Activated CD8-positive, alpha-beta T cell treated with anti-CD3 and anti-CD28 coated beads, Interleukin-2, amount 10 ng/mL, durations not matched to agents 7 days and 5 days (primary cell): ENCODE data around the gene RBM5. TPM values are rescaled to one million over a fixed set of nuclear protein-coding genes. Genes with fewer than 3 reads are reported as not detected.

ENCODE experiments used
- ATAC-seq: fragments of 150-1000 bp; cut with Tn5 transposase; one replicate; pipeline ENCODE4 v1.10.0; 2021; ENCODE audit warnings: moderate library complexity
- CTCF ChIA-PET: fragments of 350-600 bp; sonication (Branson Sonifier 250); formaldehyde crosslinking; loops from one replicate; lab custom pipeline; 2021; ENCODE audit warnings: antibody characterized with exemption; lab: Charles Lee
- POLR2A ChIA-PET: fragments of 350-600 bp; sonication (Branson Sonifier 250); formaldehyde crosslinking; loops from one replicate; lab custom pipeline; 2021; ENCODE audit warnings: antibody characterized with exemption; lab: Charles Lee
- DNase-seq: peaks from one replicate; pipeline ENCODE4 v3.0.0-alpha.2; 2020
- H3K27ac Mint-ChIP-seq: one replicate; pipeline ENCODE4 v1.8.0; 2021; ENCODE audit warnings: mild to moderate bottlenecking, mixed read lengths
- H3K27me3 Mint-ChIP-seq: one replicate; pipeline ENCODE4 v1.8.0; 2021; ENCODE audit warnings: low read depth, mixed read lengths
- H3K36me3 Mint-ChIP-seq: one replicate; pipeline ENCODE4 v1.8.0; 2021; ENCODE audit warnings: low read depth, mixed read lengths
- H3K4me1 Mint-ChIP-seq: one replicate; pipeline ENCODE4 v1.8.0; 2021; ENCODE audit warnings: low read depth, mixed read lengths
- H3K4me3 Mint-ChIP-seq: one replicate; pipeline ENCODE4 v1.8.0; 2021; ENCODE audit warnings: mild to moderate bottlenecking, mixed read lengths
- H3K9me3 Mint-ChIP-seq: one replicate; pipeline ENCODE4 v1.8.0; 2022; ENCODE audit warnings: mixed read lengths; ENCODE audit not compliant: insufficient read depth
- total RNA-seq, 2 experiments: library from RNA; stranded (reverse); gene quantifications; one replicate each; pipeline ENCODE4 v1.2.3, GENCODE V29; 2021

Gene RBM5
- total RNA-seq, 2 experiments from 2014 or later: 180 to 185 TPM

DNA sequence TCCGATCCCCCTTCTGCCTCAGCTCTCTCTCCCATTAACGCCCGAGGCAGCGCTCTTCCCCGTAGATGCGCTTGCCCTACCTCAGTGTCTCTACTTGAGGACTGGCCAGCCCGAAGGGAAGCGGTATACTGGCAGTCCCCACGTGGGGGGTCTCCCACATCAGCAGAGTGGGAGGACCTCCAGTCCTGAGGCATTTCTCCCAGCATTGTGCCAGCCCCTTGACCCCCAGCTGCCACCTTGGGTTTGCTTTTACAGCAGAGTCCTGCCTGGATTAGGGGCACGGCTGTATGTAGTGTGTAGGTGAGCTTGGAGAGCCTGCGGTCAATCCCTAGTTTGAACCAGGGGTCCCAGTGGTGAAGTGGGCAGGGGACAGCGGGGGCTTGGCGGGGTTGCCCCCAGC lies 67.2 kb downstream of the RBM5 start:
- ChIA-PET CTCF (interaction anchor here (1.6 kb wide), 1 partner anchor 36 kb away, joined by 4 read pairs; no protein-coding TSS in a partner anchor), POLR2A (interaction anchor here (1.1 to 1.4 kb wide), 2 partner anchors 9 to 17 kb away, joined by 4 read pairs; no protein-coding TSS in a partner anchor)
- Mint-ChIP-seq H3K27ac (no peak overlapping the region), H3K4me3 (peak overlapping the region; percentile 56), H3K27me3 (peaks cover 38% of the 10 kb centered on the region), H3K4me1 (peaks cover 5% of the 10 kb centered on the region), H3K36me3 (no peaks in the 10 kb centered on the region), H3K9me3 (no peaks in the 10 kb centered on the region)
- no peak for ATAC-seq
- no peak for DNase-seq

DNA sequence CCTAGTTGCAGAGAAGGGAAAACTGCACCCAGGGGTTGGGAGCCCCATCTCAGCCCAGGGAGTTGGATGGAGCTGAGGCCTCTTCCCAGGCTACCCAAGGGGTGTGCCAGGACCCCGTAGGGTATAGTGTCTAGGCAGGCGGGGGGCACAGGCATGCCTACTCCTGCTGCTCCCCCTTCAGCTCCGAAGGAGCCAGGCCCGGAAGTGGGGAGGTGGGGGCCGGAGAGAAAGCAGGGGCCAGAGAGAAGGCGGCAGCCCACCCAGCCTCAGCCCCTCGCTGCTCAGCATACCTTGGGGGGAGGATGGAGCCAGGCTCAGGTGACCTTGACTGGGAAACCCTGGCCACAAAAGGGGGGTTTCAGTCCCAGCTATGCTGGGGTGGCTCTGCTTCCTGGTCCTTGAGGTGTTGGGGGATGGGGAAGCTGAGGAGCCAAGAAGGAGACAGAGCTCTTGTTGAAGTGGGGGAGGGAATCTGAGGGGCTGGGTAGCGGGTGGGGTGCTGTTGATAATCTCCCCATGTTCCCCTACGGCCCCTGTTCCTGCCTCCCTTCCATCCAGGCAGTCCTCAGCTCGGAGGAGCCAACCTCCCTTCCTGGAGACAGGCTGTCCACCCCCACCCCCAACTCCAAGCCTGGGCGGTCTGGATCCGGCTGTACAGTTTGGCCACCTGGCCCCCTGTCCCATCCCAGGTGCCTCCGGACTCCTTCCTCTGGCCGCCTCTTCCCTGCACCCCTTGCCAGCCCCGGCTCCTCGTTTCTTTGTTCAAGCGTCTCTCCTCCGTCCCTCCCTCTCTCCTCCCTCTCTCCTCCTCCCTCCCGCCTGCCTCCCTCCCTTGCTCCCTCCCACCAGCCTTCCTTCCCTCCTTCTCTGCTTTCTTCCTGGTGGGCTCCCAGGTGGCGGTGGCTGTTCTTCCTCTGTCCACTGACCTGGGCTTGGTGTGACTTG lies 68.1 kb downstream of the RBM5 start:
- Mint-ChIP-seq H3K9me3 (no peaks in the 10 kb centered on the region), H3K4me1 (peaks cover 5% of the 10 kb centered on the region), H3K4me3 (no peak overlapping the region), H3K27ac (no peak overlapping the region), H3K27me3 (peaks cover 38% of the 10 kb centered on the region), H3K36me3 (no peaks in the 10 kb centered on the region)
- DNase-seq (no peak), ATAC-seq (no peak)
- ChIA-PET CTCF (interaction anchor here (1.6 kb wide), 1 partner anchor 35 kb away, joined by 4 read pairs; no protein-coding TSS in a partner anchor), POLR2A (interaction anchor here (1.1 to 1.4 kb wide), 2 partner anchors 8 to 16 kb away, joined by 4 read pairs; no protein-coding TSS in a partner anchor)

DNA sequence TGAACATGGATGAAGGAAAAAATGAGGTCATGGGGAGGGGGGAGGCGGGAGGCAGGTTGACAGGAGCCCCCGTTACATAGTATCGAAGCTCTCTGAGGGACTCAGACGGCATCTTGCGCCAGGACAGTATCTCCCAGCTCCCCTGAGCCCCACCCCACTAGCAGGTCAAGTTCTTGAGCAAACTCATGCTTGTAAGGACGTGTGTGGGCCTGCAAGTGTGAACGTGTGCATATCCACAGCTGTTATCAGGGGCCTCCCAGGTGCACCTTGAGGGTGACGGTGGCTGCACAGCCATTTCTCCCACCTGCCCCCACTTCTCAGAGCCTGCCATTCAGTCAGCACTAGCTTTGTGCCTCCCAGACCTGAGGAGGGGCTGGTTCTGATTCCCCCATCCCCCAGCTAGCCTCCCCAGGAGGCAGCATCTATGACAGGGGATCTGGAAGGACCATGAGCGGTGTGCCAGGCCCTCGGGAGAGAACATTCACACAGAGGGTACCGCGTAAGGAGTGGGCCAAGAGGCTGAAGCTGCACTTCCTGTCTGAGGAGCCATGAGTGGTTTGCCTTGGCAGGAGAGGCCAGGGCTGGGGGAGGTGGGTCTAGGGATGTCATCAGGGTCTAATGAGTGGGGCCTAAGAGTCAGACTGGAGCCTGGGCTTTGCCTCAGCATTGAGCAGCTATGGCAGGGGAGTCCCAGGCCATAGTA lies 69.3 kb downstream of the RBM5 start:
- ATAC-seq: no peak
- no peak for DNase-seq
- peaks cover 36% of the 10 kb centered on the region for H3K27me3 Mint-ChIP-seq
- H3K4me1 Mint-ChIP-seq: peaks cover 5% of the 10 kb centered on the region
- no peak overlapping the region for H3K4me3 Mint-ChIP-seq
- H3K9me3 Mint-ChIP-seq: no peaks in the 10 kb centered on the region
- H3K36me3 Mint-ChIP-seq: no peaks in the 10 kb centered on the region
- POLR2A ChIA-PET: no interaction called here
- no peak overlapping the region for H3K27ac Mint-ChIP-seq
- CTCF ChIA-PET: no interaction called here

DNA sequence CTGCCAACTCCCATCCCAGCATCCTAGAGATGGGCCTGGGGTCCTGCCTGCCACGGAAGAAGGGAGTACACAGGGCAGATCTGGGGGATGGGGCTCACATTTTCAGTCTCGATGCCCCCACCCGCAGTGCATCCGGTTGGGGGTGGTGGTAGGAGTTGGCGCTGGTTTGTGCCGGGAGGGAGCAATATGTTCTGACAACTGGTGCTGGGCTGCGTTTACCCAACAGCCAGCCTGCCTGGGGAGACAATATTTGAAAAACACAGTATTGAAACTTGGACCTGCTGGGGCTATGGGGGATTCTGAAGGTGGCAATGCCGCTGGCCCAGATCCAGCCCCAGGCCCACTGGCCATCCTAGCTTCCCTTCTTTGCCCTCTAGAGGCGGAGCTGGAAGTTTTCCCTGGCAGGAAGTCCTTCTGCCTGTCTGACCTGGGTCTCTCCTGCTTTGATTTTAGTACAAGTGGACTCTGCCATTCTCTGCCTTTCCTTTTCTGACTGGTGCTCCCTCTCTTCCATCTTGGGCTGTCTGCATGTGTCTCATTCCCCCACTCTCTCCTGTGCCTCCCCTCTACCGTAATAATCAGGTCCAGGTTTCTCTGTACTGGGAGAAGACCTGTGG lies 69.9 kb downstream of the RBM5 start:
- Mint-ChIP-seq H3K9me3 (no peaks in the 10 kb centered on the region), H3K27me3 (peaks cover 30% of the 10 kb centered on the region), H3K4me3 (no peak overlapping the region), H3K36me3 (no peaks in the 10 kb centered on the region), H3K4me1 (peaks cover 5% of the 10 kb centered on the region), H3K27ac (no peak overlapping the region)
- ChIA-PET CTCF (no interaction called here), POLR2A (no interaction called here)
- ATAC-seq (no peak), DNase-seq (no peak)

DNA sequence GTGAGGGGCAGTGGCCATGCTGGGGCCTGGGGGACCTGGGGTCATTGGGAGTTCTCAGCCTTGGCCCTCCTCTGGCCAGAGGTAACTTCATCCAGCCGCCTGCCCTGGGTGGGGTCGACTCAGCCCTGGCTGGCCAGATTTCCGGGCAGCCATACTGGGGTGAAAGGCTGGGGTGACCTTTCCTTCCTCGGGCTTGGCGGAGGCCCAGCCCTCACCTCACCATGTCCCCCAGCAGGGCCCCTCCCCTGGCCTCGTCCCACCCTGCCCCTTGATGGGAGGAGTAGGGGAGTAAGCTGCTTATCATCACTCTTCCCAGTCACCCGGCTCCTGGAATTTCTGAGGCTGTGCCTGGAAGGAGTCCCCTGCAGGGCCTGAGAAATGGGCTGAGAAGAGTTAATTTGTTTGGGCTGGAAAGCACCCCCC lies 71.9 kb downstream of the RBM5 start:
- ATAC-seq (no peak), DNase-seq (no peak)
- H3K4me3 Mint-ChIP-seq: no peak overlapping the region
- ChIA-PET POLR2A (no interaction called here), CTCF (no interaction called here)
- H3K9me3 Mint-ChIP-seq: no peaks in the 10 kb centered on the region
- peaks cover 22% of the 10 kb centered on the region for H3K27me3 Mint-ChIP-seq
- no peak overlapping the region for H3K27ac Mint-ChIP-seq
- H3K4me1 Mint-ChIP-seq: peaks cover 2% of the 10 kb centered on the region
- H3K36me3 Mint-ChIP-seq: no peaks in the 10 kb centered on the region

DNA sequence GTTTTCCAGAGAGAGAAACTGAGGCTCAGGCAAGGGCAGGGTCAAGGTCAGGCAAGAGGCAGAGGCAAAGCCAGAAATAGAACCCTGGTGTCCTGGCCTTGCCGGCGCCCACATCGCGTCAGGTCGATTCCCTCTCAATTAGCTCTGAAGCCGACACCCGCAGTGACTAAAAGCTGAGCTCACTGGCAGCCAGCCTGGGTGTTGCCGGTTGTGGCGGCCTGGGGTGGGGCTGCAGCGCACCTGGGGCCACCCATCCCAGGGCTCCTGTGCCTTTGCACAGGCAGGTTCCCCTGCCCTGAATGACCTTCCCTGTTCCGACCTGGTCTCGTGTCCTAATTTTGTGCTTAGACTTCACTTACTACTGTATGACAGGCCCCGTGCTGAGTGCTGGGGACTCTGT lies 72.6 kb downstream of the RBM5 start:
- ChIA-PET POLR2A (no interaction called here), CTCF (no interaction called here)
- Mint-ChIP-seq H3K27ac (no peak overlapping the region), H3K4me3 (no peak overlapping the region), H3K27me3 (peaks cover 14% of the 10 kb centered on the region), H3K36me3 (no peaks in the 10 kb centered on the region), H3K4me1 (peaks cover 2% of the 10 kb centered on the region), H3K9me3 (no peaks in the 10 kb centered on the region)
- DNase-seq (no peak), ATAC-seq (no peak)

DNA sequence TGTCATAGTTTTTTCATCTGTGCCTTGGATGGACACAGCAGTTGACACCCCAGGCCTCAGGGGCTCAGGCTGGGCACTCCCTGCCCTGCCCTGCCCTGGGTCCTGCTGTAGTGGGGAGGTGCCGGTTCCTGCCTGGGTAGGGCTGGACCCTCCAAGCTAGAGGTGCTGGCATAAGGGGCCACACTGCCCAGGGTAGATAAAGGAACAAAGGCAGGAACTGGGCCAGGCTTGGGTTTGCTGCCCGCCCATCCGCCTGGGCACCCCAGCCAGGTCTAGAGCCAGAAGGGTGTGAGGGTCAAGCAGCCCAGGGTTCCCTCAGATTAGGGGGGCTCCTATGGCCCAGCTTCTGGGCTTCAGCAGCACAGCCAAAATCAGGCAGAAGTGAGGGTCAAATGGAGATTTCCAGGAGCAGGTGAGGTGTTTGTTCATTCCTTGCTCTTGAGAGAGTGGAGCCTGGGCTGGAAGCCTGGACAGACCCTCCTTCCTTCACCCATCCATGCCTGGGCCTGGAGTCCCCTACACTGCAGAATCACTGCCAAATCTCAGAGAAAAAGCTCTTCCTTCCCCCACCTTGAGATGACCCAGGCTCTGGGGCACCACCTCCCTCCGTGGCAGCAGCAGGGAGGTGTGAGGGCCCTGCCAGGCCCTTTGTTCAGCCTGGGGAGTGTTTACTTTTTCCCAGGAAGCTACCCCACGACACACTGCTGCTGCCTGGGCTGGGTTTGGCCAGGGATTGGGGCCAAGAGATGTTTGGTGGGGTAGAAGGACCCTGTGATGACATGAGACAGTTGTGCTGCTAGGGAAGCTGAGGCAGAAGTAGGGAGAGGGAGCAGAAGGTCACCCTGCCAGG lies 73.5 kb downstream of the RBM5 start:
- DNase-seq (no peak), ATAC-seq (no peak)
- peaks cover 2% of the 10 kb centered on the region for H3K4me1 Mint-ChIP-seq
- peaks cover 8% of the 10 kb centered on the region for H3K27me3 Mint-ChIP-seq
- H3K4me3 Mint-ChIP-seq: no peak overlapping the region
- H3K9me3 Mint-ChIP-seq: no peaks in the 10 kb centered on the region
- ChIA-PET CTCF (no interaction called here), POLR2A (interaction anchor here (0.8 kb wide), 1 partner anchor 20 kb away, joined by 3 read pairs; no protein-coding TSS in a partner anchor)
- no peak overlapping the region for H3K27ac Mint-ChIP-seq
- H3K36me3 Mint-ChIP-seq: no peaks in the 10 kb centered on the region

DNA sequence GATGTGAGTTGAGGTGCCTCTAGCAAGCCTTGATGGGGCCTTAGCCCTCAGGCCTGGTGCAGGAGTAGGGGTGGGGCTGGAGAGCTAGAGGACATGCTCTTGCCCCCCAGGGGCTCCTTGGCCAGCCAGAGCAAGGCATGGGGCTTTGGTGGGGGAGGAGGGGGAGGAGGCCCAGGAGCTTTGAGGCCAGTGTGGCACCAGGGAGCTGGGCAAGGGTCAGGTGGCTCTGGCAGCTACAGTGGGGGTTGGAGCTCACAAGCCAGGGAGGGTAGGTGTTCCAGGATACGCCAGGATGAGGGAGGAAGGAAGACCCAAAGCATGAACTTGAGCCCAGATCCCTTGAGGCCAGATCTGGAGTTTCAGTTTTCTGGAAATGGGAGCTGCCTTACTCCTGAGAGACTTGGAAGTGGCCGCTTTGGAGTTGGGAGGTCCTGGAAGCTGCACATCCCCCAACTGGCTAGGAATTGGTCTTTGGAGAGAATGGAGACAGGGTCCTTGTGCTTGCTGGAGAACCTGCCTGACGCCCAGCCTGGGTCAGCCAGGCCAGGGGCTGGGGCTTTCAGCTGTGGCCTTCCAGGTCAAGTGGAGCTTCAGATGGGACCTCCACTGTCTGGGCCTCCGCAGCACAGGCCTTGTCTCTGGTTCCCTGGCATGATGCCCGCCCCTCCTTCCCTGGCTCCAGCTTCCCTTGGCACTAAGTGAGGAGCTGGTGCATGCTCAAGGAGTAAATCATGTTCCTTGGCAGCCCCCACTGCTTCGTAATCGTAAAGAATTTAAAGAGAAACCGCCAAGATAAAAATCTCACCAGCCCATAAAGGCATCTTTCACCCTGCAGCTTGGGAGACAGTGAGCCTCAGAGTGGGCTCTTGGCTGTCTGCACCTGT lies 75.1 kb downstream of the RBM5 start:
- POLR2A ChIA-PET: interaction anchor here (0.8 kb wide), 1 partner anchor 19 kb away, joined by 3 read pairs; no protein-coding TSS in a partner anchor
- H3K36me3 Mint-ChIP-seq: no peaks in the 10 kb centered on the region
- H3K27ac Mint-ChIP-seq: no peak overlapping the region
- DNase-seq (no peak), ATAC-seq (no peak)
- H3K4me3 Mint-ChIP-seq: no peak overlapping the region
- CTCF ChIA-PET: interaction anchor here (0.9 to 1.8 kb wide), 2 partner anchors 41 to 83 kb away, joined by 4 to 5 read pairs; no protein-coding TSS in a partner anchor
- H3K4me1 Mint-ChIP-seq: no peaks in the 10 kb centered on the region
- H3K9me3 Mint-ChIP-seq: no peaks in the 10 kb centered on the region
- peaks cover 1% of the 10 kb centered on the region for H3K27me3 Mint-ChIP-seq

DNA sequence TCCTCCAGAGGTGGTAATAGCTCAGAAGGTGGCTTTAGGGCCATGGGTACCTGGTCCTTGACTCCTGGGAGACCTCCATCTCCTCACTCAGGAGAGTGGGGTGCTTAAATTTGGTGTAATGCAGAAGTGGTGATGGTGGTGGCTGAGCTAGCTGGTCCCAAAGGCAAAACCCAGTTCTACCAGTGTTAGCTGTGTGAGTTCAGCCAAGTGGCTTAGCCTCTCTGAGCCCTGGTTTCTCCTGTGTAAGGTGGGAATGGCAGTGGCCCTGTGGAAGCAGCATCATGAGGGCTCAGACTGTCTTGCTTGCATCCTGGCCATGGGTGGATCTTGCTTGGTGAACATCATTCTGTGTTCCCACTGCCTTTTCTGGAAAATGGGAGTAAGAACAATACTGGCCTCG lies 75.8 kb downstream of the RBM5 start:
- DNase-seq (no peak), ATAC-seq (no peak)
- ChIA-PET CTCF (interaction anchor here (0.9 to 1.8 kb wide), 2 partner anchors 42 to 82 kb away, joined by 4 to 5 read pairs; no protein-coding TSS in a partner anchor), POLR2A (no interaction called here)
- H3K36me3 Mint-ChIP-seq: no peaks in the 10 kb centered on the region
- no peak overlapping the region for H3K27ac Mint-ChIP-seq
- no peak overlapping the region for H3K4me3 Mint-ChIP-seq
- no peaks in the 10 kb centered on the region for H3K27me3 Mint-ChIP-seq
- no peaks in the 10 kb centered on the region for H3K4me1 Mint-ChIP-seq
- H3K9me3 Mint-ChIP-seq: no peaks in the 10 kb centered on the region
